ENCODE results near the gene FRY. TPM values are rescaled to one million over a fixed set of nuclear protein-coding genes. Genes with fewer than 3 reads are reported as not detected.

Gene FRY
- total RNA-seq, 1 experiment from 2014 or later = 4.7 TPM

DNA sequence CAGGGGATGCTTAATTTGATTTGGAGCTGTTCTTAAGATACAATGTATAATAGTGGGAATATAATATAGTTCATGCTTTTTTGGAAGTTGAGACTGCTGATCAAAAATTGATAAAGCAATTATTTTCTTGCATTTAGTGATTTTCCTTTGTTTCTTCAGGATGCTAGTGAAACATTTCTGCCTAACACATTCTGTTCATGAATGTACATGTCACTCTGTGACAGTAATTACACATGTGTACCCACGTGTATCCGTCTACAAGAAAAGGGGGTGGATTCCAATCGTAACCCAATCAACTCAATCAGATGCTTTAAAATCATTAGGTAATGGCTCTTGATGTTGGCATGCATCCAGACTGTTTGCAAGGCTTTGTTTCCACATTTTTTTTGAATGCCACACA lies 5.0 kb upstream of the FRY start:
- TF ChIP-seq CTCF (conservative IDR thresholded peaks at IDR 0.05) (no peak), EZH2 (IDR thresholded peaks at IDR 0.05; ENCODE audit: low read depth) (no peak)
- ChIA-PET CTCF (no interaction called here), POLR2A (ENCODE audit: unreplicated experiment) (no interaction called here)
- no peak overlapping the region for H3K4me2 ChIP-seq
- H3K79me2 ChIP-seq (ENCODE audit: low read depth) = no peaks in the 10 kb centered on the region
- H3K4me3 ChIP-seq = no peak overlapping the region
- H3K27ac ChIP-seq = no peak overlapping the region
- intact Hi-C loops (cut with micrococcal nuclease; ENCODE audit: unreplicated experiment) = no loop called here
- no peak overlapping the region for H2AFZ ChIP-seq
- DNase-seq = no peak
- no peaks in the 10 kb centered on the region for H3K36me3 ChIP-seq (ENCODE audit: low read depth)
- no peaks in the 10 kb centered on the region for H3K27me3 ChIP-seq (ENCODE audit: insufficient read depth, low read depth)
- H3K9me2 ChIP-seq (ENCODE audit: insufficient read depth) = no peaks in the 10 kb centered on the region
- H3K4me1 ChIP-seq (replicated peaks; ENCODE audit: insufficient read depth) = peaks cover 7% of the 10 kb centered on the region
- BruUV-seq (replicated peaks) = no TSS peak
- H3F3A ChIP-seq (ENCODE audit: insufficient read depth, low read depth) = no peaks in the 10 kb centered on the region; the same call in 1 of the 2 replicates
- H3K9me3 ChIP-seq (ENCODE audit: insufficient read depth, low read depth) = no peaks in the 10 kb centered on the region
- H4K20me1 ChIP-seq (ENCODE audit: insufficient read depth) = no peaks in the 10 kb centered on the region

DNA sequence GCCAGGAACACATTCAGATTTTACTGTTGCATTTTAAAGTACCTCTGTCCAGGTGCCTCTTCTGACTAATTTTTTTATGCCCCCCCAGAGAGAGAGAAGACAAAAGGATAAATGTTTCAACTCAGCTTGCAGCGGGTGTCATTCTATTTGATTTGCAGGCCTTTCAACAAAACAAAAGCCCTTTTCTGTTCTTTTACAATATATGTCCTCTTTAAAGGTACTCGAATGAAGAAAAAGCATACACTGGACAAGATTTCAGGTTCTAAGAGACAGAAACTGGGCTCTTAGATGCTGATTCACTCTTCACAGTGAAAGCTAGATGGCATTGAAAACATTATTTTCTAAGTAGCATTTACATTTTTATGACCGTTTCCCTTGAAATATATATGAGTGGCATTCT lies 2.9 kb upstream of the FRY start:
- H3K79me2 ChIP-seq (ENCODE audit: low read depth) = no peaks in the 10 kb centered on the region
- TF ChIP-seq EZH2 (IDR thresholded peaks at IDR 0.05; ENCODE audit: low read depth) = no peak
- no peak for TF ChIP-seq CTCF (conservative IDR thresholded peaks at IDR 0.05)
- no peaks in the 10 kb centered on the region for H3K36me3 ChIP-seq (ENCODE audit: low read depth)
- H3F3A ChIP-seq (ENCODE audit: insufficient read depth, low read depth) = peaks cover 7% of the 10 kb centered on the region
- H3K4me2 ChIP-seq = no peak overlapping the region
- peaks cover 22% of the 10 kb centered on the region for H3K4me1 ChIP-seq (replicated peaks; ENCODE audit: insufficient read depth)
- ChIA-PET POLR2A (ENCODE audit: unreplicated experiment) (interaction anchor here (0.5 kb wide), 1 partner anchor 31 kb away, joined by 3 read pairs; no protein-coding TSS in a partner anchor), CTCF (no interaction called here)
- H2AFZ ChIP-seq = no peak overlapping the region
- no peaks in the 10 kb centered on the region for H3K27me3 ChIP-seq (ENCODE audit: insufficient read depth, low read depth)
- no peak for DNase-seq
- no peak overlapping the region for H3K27ac ChIP-seq
- H3K4me3 ChIP-seq = no peak overlapping the region
- H3K9me2 ChIP-seq (ENCODE audit: insufficient read depth) = no peaks in the 10 kb centered on the region
- no peaks in the 10 kb centered on the region for H3K9me3 ChIP-seq (ENCODE audit: insufficient read depth, low read depth)
- no TSS peak for BruUV-seq (replicated peaks)
- no peaks in the 10 kb centered on the region for H4K20me1 ChIP-seq (ENCODE audit: insufficient read depth)
- intact Hi-C loops (cut with micrococcal nuclease; ENCODE audit: unreplicated experiment) = no loop called here

DNA sequence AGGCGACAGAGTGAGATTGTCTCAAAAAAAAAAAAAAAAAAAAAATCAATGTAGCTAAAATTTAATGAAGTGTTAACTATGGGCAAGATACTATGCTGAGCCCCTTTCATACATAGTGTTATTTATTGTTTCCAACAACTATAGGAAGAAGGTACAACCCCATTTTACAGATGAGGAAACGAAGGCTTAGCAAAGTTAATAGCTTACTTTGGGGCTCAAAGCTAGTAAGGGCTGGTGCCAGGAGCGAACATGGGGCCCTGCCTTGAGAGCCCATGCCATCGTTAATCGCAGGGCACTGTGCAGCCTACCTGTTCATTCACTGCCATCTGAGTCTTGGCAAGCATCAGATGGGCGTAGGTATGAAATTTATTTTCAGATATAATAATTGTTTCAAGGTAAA lies 1.9 kb upstream of the FRY start:
- no peak for DNase-seq
- no peak overlapping the region for H2AFZ ChIP-seq
- H3K27ac ChIP-seq = no peak overlapping the region
- no peaks in the 10 kb centered on the region for H4K20me1 ChIP-seq (ENCODE audit: insufficient read depth)
- no peaks in the 10 kb centered on the region for H3K9me2 ChIP-seq (ENCODE audit: insufficient read depth)
- ChIA-PET POLR2A (ENCODE audit: unreplicated experiment) (no interaction called here), CTCF (no interaction called here)
- no peak overlapping the region for H3K4me2 ChIP-seq
- no peaks in the 10 kb centered on the region for H3K27me3 ChIP-seq (ENCODE audit: insufficient read depth, low read depth)
- H3K79me2 ChIP-seq (ENCODE audit: low read depth) = no peaks in the 10 kb centered on the region
- H3F3A ChIP-seq (ENCODE audit: insufficient read depth, low read depth) = peaks cover 10% of the 10 kb centered on the region
- no peak for TF ChIP-seq CTCF (conservative IDR thresholded peaks at IDR 0.05)
- no peak for TF ChIP-seq EZH2 (IDR thresholded peaks at IDR 0.05; ENCODE audit: low read depth)
- no peak overlapping the region for H3K4me3 ChIP-seq
- peaks cover 22% of the 10 kb centered on the region for H3K4me1 ChIP-seq (replicated peaks; ENCODE audit: insufficient read depth)
- intact Hi-C loops (cut with micrococcal nuclease; ENCODE audit: unreplicated experiment) = no loop called here
- no peaks in the 10 kb centered on the region for H3K36me3 ChIP-seq (ENCODE audit: low read depth)
- H3K9me3 ChIP-seq (ENCODE audit: insufficient read depth, low read depth) = no peaks in the 10 kb centered on the region
- BruUV-seq (replicated peaks) = no TSS peak

Data from PC-9 (cell line).